GM19438 (cell line): Measurements from ENCODE around the gene COL4A5.

ENCODE experiments used
- ATAC-seq: cut with Tn5 transposase; IDR thresholded peaks from one replicate; pipeline ENCODE4 v1.9.1; 2021; ENCODE audit warnings: low read depth; ENCODE audit not compliant: unreplicated experiment

The COL4A5 gene

DNA sequence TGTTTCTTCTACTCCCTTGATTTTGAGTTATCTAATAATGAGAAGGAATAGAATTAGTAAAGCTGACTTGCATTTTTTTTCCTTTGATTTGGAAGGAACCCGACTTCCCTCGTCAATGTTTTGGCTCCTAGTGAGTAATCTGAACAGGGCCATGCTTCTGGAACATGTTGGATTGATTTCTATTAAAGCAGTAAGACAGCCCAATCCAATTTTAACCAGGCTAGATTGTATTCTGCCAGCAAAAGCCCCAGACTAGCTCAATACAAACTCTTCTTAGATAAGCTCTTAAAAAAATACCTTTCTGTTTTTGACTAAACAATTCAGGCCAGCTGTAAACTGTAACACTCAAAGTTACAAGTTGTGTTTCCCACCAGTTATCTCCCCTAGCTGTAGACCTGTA, 170.5 kb downstream of the COL4A5 start:
- no peak for ATAC-seq

DNA sequence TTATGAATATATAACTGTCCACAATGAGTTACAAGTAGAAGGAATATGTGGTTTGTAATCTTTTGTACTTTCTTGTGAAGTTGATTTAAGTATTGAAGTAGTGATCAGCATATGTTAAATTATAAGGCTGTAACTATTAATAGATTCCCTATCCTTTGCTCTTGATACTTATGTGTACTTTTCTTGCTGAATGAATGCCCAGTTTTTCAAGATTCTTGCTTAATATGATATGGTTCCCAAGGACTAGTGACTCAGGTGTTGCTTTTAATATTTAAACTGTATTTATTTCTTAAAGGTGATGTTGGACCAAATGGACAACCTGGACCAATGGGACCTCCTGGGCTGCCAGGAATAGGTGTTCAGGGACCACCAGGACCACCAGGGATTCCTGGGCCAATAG, 175.0 kb downstream of the COL4A5 start:
- ATAC-seq: no peak

DNA sequence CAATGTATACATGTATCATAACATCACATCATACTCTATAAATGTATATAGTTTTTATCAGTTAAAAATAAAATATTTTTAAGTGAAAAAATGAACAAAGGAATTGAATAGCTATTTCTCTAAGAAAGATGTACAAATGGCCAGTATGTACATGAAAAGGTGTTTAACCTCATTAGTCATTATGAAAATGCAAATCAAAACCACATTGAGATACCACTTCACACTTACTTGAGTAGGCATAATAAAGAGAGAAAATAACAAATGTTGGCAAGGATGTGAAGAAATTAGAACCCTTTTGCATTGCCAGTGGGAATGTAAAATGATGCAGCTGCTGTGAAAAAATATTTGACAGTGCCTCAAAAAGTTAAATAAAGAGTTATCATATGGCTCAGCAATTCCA, 201.2 kb downstream of the COL4A5 start:
- ATAC-seq: no peak

DNA sequence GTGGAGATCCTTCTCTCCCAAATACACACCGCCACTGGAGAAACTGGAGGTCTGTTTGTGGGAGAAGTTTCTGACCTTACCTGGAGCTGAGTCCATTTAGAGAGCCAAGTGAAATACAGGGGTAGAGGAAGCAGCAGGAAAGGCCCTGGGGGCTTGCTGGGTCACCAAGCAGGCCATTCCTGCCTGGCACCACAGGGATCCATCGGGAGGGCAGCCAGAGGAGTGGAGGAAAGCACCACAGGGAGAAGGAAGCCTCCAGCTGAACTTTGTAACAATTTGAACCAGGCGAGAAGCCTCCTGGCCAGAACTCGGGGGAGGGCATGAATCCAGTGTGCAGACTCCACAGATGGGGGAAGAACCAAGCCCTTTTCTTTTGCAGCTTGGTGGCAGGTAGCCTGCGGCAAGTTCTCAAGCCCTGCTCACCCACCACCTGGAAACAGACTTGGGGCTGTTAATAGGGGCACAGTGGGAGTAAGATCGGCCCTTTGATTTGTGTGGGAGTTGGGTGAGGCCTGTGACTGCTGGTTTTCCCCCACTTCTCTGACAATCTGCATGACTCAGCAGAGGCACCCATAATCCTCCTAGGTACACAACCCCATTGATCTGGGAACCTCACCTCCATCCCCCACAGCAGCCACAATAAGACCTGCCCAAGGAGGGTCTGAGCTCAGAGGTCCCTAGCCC, 202.1 kb downstream of the COL4A5 start:
- no peak for ATAC-seq

DNA sequence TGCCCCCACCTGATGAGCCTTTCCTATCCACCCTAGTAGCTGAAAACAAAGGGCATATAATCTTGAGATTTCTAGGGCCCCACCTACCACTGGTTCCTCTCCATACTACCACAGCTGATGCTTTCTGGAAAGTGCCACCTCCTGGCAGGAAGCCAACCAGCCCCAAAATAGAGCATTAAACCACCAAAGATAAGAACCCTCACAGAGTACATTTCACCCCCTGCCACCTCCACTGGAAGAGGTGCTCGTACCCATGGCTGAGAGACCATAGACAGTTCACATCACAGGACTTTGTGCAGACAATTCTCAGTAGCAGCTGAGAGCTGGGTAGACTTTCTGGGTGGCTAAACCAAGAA, 202.6 kb downstream of the COL4A5 start:
- no peak for ATAC-seq

DNA sequence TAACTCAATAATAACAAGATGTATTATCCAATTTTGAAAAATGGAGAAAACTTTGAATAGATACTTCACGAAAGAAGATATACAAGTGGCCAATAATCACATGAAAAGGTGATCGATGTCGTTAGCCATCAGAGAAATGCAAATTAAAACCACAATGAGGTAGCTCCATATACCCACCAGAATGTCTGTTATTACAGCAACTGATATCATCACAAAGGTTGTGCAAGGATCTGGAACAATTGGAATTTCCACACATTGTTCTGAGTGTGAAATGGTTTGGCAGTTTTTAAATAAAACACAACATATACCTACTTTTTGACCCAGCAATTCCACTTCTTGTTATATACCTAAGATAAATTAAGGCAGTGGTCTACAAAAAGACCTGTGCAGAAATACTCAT, 225.1 kb downstream of the COL4A5 start:
- no peak for ATAC-seq

DNA sequence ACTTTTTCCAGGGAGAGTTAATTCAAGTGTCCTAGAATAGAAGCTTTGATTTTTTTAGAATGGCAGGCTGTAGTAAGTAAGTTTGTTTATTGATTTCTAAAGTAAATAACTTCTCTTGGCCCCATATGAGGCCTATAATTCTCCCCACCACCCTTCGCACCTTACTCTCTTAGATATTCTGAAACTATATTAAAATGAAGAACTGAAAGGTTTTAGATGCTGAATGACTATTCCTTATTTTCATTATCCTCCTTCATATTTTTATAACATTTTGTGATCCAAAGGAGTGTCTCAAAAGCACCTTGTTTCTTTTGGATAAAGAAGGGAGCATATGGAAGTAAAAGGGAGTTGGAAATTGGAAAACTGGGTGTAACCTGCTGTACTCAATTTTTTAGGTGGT, 226.5 kb downstream of the COL4A5 start:
- no peak for ATAC-seq

DNA sequence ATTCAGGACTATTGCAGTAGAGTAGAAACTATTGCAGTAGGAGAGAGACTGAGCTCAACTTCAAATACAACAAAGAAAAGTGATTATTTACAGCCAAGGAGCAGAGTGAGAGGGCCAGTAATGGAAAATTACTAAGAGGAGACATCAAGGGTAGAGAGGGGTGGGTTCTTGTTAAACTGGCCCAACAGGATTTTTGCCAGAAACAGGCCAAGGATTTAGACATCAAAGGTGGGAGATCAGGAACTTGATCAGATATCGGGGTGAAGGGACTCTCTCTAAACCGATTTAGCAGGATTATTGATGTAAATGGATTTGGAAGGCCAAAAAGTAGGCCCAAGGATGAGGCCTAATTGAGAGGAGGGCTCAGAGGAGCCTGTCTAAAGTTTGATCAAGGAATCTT, 231.9 kb downstream of the COL4A5 start:
- ATAC-seq: no peak

DNA sequence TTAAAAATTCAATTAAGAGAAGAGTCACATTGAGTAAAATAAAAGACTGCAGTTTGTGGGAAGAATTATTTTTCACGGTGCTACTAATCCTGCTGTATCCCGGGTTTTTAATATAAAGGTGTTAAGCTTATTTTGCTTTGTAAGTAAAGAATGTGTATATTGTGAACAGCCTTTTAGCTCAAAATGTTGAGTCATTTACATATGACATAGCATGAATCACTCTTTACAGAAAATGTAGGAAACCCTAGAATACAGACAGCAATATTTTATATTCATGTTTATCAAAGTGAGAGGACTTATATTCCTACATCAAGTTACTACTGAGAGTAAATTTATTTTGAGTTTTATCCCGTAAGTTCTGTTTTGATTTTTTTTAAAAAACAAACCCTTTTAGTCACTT, 257.1 kb downstream of the COL4A5 start:
- ATAC-seq: no peak

DNA sequence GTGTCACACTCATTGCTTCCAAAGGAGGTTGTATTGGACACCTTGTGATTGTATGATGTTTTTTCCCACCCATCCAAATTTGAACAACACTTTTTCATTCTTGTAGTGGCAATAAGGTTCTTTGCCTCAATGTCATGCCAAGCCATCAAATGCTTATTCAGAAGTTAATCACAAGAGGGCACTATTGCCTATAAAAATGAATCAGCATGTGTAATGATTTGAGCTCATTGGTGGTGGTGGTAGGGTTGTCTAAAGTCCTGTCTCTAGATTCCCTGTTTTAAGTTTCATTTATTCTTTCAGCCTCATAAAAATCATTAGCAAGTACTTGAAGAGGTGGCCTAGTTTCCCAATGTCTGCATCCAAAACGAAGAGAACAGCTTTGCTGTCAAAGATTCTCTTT, 259.7 kb downstream of the COL4A5 start:
- no peak for ATAC-seq

DNA sequence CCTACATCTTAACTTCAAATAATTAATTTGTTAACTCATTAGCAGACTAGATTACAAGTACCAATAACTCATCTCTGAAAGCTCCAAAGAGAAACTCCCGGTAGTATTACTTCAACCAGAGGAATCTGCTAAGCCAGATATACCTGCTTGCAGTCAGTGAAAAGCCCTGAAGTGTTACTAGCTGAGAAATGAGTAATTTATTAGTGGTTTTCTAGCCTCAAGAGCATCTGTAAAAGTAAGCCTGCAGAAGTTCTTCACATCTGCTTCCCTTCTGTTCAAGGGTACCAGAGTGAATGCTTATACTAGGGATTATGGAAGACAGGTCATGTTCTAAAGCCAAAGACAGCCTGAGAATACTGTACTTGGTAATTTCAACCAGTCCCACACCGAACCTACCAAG, 262.0 kb downstream of the COL4A5 start:
- no peak for ATAC-seq

DNA sequence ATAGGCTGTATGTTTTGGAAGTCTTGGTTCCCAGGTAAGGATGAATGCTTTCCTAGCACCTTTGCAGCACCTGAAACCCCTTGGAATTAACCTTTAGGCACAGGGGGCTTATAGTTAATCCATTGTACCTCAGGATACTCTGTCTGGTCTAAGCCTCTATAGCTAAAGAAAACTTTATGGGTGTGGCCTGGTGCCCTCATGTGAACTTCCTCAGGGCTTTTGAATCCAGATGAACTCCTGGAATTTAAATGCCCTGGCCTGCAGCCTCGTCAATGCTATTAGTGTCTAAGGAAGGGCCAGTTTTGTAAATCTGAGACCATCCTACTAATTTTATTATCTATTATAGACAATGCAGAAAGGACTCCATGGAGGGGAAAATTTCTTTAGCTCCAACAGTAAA, 262.9 kb downstream of the COL4A5 start:
- no peak for ATAC-seq

DNA sequence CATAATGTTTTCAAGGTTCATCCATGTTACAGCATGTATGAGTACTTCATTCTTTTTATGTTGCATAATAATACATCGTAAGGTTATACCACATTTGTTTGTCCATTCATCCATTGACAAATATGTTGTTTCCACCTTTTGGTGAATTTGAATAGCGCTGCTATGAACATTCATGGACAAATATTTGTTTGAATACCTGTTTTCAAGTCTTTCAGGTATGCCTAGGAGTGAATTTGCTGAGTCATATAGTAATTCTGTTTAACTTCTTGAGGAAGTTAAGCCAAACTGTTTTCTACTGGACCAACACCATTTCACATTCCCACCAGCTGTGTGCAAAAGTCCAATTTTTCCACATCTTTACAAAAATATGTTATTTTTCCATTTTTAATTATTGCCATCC, 265.2 kb downstream of the COL4A5 start:
- ATAC-seq: no peak

DNA sequence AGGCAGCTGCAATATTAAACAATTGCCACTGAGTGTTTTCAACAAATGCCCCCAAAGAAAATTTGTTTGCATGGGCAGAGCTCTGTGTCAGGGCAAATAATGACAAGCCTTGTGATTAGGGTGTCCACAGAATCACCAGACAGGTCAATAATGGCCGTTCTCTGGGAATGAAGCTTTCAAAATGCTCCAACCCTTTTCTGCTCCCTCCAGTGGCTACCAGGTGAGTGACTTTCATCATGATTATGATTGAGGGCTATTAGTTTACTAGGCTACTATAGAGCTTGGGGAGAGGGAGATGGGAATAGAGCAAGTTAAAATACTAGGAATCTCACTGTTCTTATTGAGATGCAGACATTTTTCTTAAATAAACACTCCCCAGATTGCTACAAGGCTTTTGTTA, 273.2 kb downstream of the COL4A5 start:
- no peak for ATAC-seq

DNA sequence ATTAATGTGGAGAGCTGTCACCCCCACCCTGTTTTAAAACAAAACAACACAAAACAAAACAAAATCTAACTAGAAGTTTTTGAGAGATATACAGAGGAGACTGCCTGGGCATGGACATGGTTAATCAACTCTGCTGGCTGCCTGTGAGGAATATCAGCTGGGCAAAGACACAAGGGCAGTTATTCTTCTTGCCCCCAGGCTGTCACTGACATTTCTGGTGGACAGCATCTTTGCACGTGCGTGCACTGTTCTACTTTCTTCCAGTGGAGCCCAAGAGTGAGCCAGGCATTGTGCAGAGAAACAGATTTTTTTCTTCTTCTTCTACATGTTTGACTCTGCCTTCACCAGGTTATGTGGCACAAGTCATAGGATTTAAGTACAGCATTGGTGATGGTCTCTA, 282.9 kb downstream of the COL4A5 start:
- no peak for ATAC-seq

DNA sequence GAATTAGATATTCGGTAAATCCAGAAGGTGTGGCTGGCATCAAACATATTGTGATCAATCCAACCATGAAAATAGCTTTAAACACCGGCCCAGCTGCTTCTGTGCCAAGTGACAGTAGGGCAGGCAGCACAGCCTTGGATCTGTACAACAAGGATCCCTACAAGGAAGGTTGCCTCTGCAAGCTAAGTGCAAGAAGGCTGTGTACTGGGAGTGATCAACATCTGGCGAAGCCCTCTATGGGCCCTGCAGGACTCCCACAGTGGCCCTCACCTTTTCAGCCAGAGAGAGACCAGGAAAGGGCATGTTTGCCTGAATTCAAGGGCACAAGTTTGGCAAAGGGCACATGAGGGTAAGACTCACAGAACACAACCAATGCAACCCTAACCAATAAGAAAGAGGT, 287.1 kb downstream of the COL4A5 start:
- ATAC-seq: no peak

DNA sequence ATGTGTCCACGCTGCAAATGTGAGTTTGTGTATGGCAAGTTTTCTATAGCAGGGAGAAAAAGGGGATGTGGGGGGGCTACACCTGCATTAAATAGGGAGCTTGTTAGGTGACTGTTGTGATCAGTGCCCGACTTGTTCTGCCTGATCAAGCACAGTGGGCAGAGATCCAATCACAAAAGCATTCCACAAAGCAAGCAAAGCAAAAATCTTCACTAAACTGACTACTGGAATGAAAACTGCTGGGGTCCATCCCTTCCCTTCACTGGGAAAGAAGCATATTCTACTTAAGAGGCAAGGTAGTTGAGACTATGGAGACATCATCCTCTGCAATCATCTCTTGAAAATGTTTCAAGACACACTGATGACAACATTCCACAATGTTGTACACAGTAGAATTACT, 291.5 kb downstream of the COL4A5 start:
- ATAC-seq: no peak

DNA sequence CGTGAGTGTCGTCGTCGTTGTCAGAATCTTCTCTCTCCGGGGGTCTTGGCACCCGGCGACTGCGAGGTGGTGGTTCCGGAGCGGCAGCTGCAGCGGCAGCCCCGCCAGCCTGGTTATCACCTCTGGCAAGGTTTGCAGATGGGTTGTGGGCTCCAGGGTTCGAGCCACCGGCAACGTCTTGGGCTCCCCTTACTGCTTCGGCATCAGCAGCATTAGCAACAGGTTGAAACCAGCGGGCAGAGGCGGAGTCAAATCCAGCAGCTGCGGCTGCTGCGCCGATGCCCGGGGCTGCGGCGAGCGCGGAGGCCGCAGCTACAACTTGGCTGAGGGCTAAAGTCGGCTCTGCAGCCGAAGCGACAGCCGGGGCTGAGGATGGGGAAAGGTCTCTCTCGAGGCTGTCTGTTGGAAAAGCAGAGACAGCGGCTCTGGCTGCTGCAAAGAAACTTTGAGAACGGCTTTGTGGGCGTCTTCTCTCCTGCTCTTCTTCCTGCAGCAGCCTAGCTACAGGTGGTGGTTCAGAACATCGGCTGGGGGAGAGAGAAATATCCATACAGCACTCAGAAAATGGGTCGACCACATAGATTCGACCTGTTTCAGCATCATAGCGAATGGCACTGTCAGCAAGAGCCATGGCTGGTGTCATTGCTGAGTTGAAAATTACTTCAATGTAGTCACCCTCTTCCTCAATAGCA, 293.1 kb downstream of the COL4A5 start:
- ATAC-seq: no peak

DNA sequence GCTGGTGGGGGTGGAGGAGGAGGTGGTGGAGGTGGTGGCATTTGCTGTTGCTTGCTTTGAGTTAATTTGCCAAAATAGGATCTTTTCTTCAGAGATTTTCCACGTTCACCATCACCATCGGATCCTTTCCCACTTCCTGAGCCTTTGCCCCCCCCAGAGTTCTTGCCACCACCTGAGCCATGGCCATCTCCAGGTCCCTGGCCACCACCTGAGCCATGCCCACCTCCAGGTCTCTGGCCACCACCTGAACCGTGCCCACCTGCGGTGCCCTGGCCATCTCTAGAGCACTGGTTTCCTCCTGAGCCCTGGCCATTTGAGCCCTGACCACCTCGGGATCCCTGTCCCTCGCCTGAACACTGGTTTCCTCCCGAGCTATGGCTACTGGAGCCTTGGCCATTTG, 294.8 kb downstream of the COL4A5 start:
- ATAC-seq: no peak

DNA sequence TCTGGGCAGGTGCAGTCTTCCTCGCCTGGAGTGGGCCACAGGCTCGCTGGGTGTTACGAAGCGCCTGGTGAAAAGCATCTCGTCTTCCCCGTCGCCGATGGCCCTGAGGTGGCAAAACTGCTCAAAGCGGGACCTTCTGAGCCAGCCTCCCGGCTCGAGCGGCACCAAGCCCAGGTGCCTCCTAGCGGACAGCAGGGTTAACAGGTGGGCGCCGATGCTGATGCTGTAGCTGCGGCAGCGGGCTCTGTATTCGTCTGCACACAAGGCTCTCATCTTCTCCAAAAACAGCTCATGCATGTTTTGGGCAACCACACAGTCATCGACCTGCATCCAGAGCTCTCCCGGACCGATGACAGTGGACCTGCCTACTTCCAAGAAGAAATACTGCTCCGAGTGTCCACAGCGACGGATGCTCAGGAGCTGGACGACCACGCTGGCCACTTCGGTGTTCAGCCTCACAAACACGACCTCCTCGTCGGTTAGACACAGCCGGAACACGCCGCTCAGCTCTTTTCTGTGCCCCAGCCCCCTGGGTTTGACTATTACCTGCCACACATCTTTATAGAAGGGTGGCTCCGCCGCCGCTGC, 295.5 kb downstream of the COL4A5 start:
- ATAC-seq: no peak

DNA sequence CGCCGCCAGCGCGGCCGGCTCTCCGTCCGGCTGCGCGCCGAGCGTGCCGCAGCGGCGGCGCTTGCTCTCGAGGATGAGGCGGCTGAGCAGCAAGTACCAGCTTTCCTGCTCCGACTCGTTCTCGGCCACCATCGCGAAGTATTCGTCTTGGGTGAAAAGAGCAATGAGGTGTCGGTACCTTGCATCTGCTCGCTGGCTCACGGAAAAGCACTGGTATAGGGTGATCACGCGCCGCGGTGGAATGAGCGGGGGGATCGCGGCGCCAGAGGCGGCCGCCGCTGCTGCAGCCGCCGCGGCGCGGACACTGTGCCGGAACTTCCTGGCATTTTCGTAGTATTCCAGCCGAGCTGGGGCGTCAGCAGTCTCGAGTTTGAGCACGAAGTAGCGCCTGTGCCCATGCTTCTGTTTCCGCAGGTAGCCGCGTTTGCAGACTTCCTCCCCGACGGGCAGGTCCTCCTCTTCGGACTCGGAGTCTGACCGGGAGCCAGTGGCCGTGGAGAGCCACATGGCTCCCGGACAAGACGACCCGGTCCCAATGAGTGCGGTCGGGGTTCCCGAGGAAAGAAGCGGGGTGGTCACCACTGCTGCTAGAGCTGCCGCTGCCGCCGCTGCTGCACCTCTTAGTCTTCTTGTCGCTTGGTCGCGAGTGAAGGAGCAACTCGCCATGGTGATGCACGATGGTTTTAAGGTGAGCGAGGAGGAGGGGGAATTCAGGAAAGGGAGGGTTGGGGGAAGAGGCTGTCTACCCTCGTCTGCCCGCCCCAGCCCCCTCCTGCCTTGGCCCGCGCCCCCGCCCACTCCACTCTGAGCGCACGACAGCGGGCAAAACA, 296.3 kb downstream of the COL4A5 start:
- ATAC-seq: no peak
